ENCODE data around the gene CDK5.

The CDK5 gene

GRCh38 chr7:151057506-151057988 lies at the start of gene CDK5:
TSS of gene CDK5 (minus strand) at chr7:151057897. CDS start at chr7:151057848, 49 bp downstream.
- no peak for DNase-seq

- no peak for DNase-seq
These were observed 46.9 kb upstream of the CDK5 start for GRCh38 chr7:151104411-151105235.

GRCh38 chr7:151103973-151104372 lies 46.3 kb upstream of the CDK5 start:
- DNase-seq = no peak

- DNase-seq = no peak
These were observed 45.3 kb upstream of the CDK5 start for GRCh38 chr7:151102991-151103390.

GRCh38 chr7:151101621-151102396 lies 44.1 kb upstream of the CDK5 start:
- no peak for DNase-seq

- DNase-seq = no peak
These were observed 43.2 kb upstream of the CDK5 start for GRCh38 chr7:151100921-151101320.

GRCh38 chr7:151099486-151100211 lies 42.0 kb upstream of the CDK5 start:
- no peak for DNase-seq

- DNase-seq = no peak
These were observed 38.3 kb upstream of the CDK5 start for GRCh38 chr7:151095828-151096475.

GRCh38 chr7:151095123-151095797 lies 37.6 kb upstream of the CDK5 start:
- DNase-seq = peak; percentile 31

GRCh38 chr7:151094675-151095074 lies 37.0 kb upstream of the CDK5 start:
- DNase-seq = no peak

GRCh38 chr7:151093748-151094147 lies 36.1 kb upstream of the CDK5 start:
- DNase-seq = no peak

- no peak for DNase-seq
These were observed 34.3 kb upstream of the CDK5 start for GRCh38 chr7:151091988-151092387.

GRCh38 chr7:151091431-151091830 lies 33.7 kb upstream of the CDK5 start:
- peak; percentile 42 for DNase-seq

GRCh38 chr7:151091003-151091402 lies 33.3 kb upstream of the CDK5 start:
- no peak for DNase-seq

GRCh38 chr7:151089893-151090730 lies 32.4 kb upstream of the CDK5 start:
- DNase-seq = no peak

GRCh38 chr7:151088856-151089699 lies 31.4 kb upstream of the CDK5 start:
- no peak for DNase-seq

GRCh38 chr7:151088019-151088855 lies 30.5 kb upstream of the CDK5 start:
- DNase-seq = peak; percentile 20

- DNase-seq = peak; percentile 82
These were observed 29.7 kb upstream of the CDK5 start for GRCh38 chr7:151087245-151088018.
